ENCODE results near the gene GUCA2A.

Gene GUCA2A

DNA sequence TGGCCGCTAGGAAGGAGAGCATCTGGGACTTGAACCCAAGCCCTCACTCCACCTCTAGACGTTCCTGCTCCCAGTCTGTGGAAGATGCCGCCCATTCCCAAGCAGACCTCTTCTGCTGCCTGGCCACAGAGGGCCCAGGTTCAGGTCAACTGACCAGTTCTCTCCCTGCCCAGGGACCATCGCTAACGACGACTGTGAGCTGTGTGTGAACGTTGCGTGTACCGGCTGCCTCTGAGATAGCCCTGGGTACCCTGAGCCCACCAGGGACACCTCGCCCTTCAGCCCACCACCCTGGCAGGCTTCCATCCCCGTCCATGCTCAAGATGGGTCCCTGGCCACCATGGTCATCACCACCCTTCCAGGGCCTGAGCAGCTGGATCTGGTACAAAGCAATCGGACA lies 9.2 kb downstream of the GUCA2A start:
- DNase-seq (ENCODE audit: low spot score) = no peak
- H3K4me3 ChIP-seq (ENCODE audit: low read length in 2 of 2) = no peak overlapping the region
- peak overlapping the region; percentile 22 for H3K18ac ChIP-seq (ENCODE audit: low read length)
- H3K4me2 ChIP-seq (ENCODE audit: insufficient read depth, low read length, poor library complexity, severe bottlenecking) = no peak overlapping the region
- H3K23ac ChIP-seq (ENCODE audit: low read depth, low read length, poor library complexity) = no peak overlapping the region
- peaks cover 0 to 9% (median 0%) of the 10 kb centered on the region in 3 experiments for H3K27me3 ChIP-seq (ENCODE audit: control insufficient read depth in 3 of 3, insufficient read depth in 3 of 3, low read depth in 1 of 3, low read length in 3 of 3)
- no peak overlapping the region for H3K27ac ChIP-seq (replicated peaks; ENCODE audit: low read length)
- peaks cover 2% of the 10 kb centered on the region for H3K79me1 ChIP-seq (ENCODE audit: low read depth, low read length)
- H3K4ac ChIP-seq (ENCODE audit: low read length) = no peak overlapping the region
- peaks cover 0 to 2% of the 10 kb centered on the region in 2 donors for H3K9me3 ChIP-seq (replicated peaks in 1 of 2; ENCODE audit: control insufficient read depth in 2 of 2, insufficient read depth in 1 of 2, low read depth in 1 of 2, low read length in 2 of 2)
- peak overlapping the region; percentile 49 for H3K14ac ChIP-seq (ENCODE audit: low read length)
- no peaks in the 10 kb centered on the region for H3K36me3 ChIP-seq (replicated peaks in 1 of 2; ENCODE audit: control insufficient read depth in 2 of 2, insufficient read depth in 2 of 2, low read length in 2 of 2)
- H2BK15ac ChIP-seq (ENCODE audit: low read length) = no peak overlapping the region
- no CpG with 5 or more reads among the region's 12 CpGs for WGBS, 2 donors (ENCODE audit: extremely low coverage in 2 of 2, insufficient read length in 2 of 2, insufficient replicate concordance in 1 of 2)
- H3K9ac ChIP-seq (ENCODE audit: low read depth, low read length, poor library complexity) = no peak overlapping the region
- H4K91ac ChIP-seq (ENCODE audit: low read depth, low read length, poor library complexity) = no peak overlapping the region
- no peak overlapping the region for H2BK12ac ChIP-seq (ENCODE audit: low read length)
- H4K8ac ChIP-seq (ENCODE audit: low read depth, low read length) = no peak overlapping the region
- no peak overlapping the region for H2AFZ ChIP-seq (ENCODE audit: low read length)
- H2BK120ac ChIP-seq (ENCODE audit: low read depth, low read length) = no peak overlapping the region
- no peaks in the 10 kb centered on the region for H3K4me1 ChIP-seq (ENCODE audit: control insufficient read depth in 2 of 2, insufficient read depth in 1 of 2, low read depth in 1 of 2, low read length in 2 of 2)
- no peak overlapping the region for H2AK5ac ChIP-seq (ENCODE audit: low read depth, low read length)
- no peak overlapping the region for H2BK5ac ChIP-seq (ENCODE audit: low read length)

GRCh38 chr1:42154685-42155084 lies 9.9 kb downstream of the GUCA2A start:
- Histone ChIP-seq H3K27ac (replicated peaks; ENCODE audit: low read length) (no peak overlapping the region), H4K91ac (ENCODE audit: low read depth, low read length, poor library complexity) (no peak overlapping the region), H3K14ac (ENCODE audit: low read length) (no peak overlapping the region), H2BK15ac (ENCODE audit: low read length) (no peak overlapping the region), H2AK5ac (ENCODE audit: low read depth, low read length) (peak overlapping the region; percentile 77), H3K4ac (ENCODE audit: low read length) (no peak overlapping the region), H3K4me2 (ENCODE audit: insufficient read depth, low read length, poor library complexity, severe bottlenecking) (no peak overlapping the region), H3K36me3 (replicated peaks in 1 of 2; ENCODE audit: control insufficient read depth in 2 of 2, insufficient read depth in 2 of 2, low read length in 2 of 2) (no peaks in the 10 kb centered on the region), H3K9me3 (replicated peaks in 1 of 2; ENCODE audit: control insufficient read depth in 2 of 2, insufficient read depth in 1 of 2, low read depth in 1 of 2, low read length in 2 of 2) (peaks cover 0 to 2% of the 10 kb centered on the region in 2 donors), H2BK12ac (ENCODE audit: low read length) (no peak overlapping the region), H3K23ac (ENCODE audit: low read depth, low read length, poor library complexity) (peak overlapping the region; percentile 6), H2AFZ (ENCODE audit: low read length) (no peak overlapping the region), H3K4me3 (ENCODE audit: low read length in 2 of 2) (no peak overlapping the region), H3K27me3 (ENCODE audit: control insufficient read depth in 3 of 3, insufficient read depth in 3 of 3, low read depth in 1 of 3, low read length in 3 of 3) (peaks cover 0 to 9% (median 0%) of the 10 kb centered on the region in 3 experiments), H2BK120ac (ENCODE audit: low read depth, low read length) (no peak overlapping the region), H4K8ac (ENCODE audit: low read depth, low read length) (no peak overlapping the region), H2BK5ac (ENCODE audit: low read length) (no peak overlapping the region), H3K9ac (ENCODE audit: low read depth, low read length, poor library complexity) (peak overlapping the region; percentile 10), H3K18ac (ENCODE audit: low read length) (peak overlapping the region; percentile 69), H3K79me1 (ENCODE audit: low read depth, low read length) (peaks cover 2% of the 10 kb centered on the region), H3K4me1 (ENCODE audit: control insufficient read depth in 2 of 2, insufficient read depth in 1 of 2, low read depth in 1 of 2, low read length in 2 of 2) (no peaks in the 10 kb centered on the region)
- no peak for DNase-seq (ENCODE audit: low spot score)
- WGBS, 2 donors (ENCODE audit: extremely low coverage in 2 of 2, insufficient read length in 2 of 2, insufficient replicate concordance in 1 of 2) = no CpG with 5 or more reads among the region's 13 CpGs

- Histone ChIP-seq H3K18ac (ENCODE audit: low read length) (peak overlapping the region; percentile 65), H3K9me3 (replicated peaks in 1 of 2; ENCODE audit: control insufficient read depth in 2 of 2, insufficient read depth in 1 of 2, low read depth in 1 of 2, low read length in 2 of 2) (peaks cover 0 to 2% of the 10 kb centered on the region in 2 donors), H3K4me2 (ENCODE audit: insufficient read depth, low read length, poor library complexity, severe bottlenecking) (no peak overlapping the region), H2AFZ (ENCODE audit: low read length) (no peak overlapping the region), H3K4me1 (ENCODE audit: control insufficient read depth in 2 of 2, insufficient read depth in 1 of 2, low read depth in 1 of 2, low read length in 2 of 2) (no peaks in the 10 kb centered on the region), H4K91ac (ENCODE audit: low read depth, low read length, poor library complexity) (no peak overlapping the region), H2BK5ac (ENCODE audit: low read length) (peak overlapping the region; percentile 6), H3K23ac (ENCODE audit: low read depth, low read length, poor library complexity) (peak overlapping the region; percentile 17), H3K36me3 (replicated peaks in 1 of 2; ENCODE audit: control insufficient read depth in 2 of 2, insufficient read depth in 2 of 2, low read length in 2 of 2) (no peaks in the 10 kb centered on the region), H2BK15ac (ENCODE audit: low read length) (no peak overlapping the region), H2BK12ac (ENCODE audit: low read length) (no peak overlapping the region), H3K9ac (ENCODE audit: low read depth, low read length, poor library complexity) (no peak overlapping the region), H2AK5ac (ENCODE audit: low read depth, low read length) (no peak overlapping the region), H3K27me3 (ENCODE audit: control insufficient read depth in 3 of 3, insufficient read depth in 3 of 3, low read depth in 1 of 3, low read length in 3 of 3) (peaks cover 0 to 9% (median 0%) of the 10 kb centered on the region in 3 experiments), H3K4ac (ENCODE audit: low read length) (no peak overlapping the region), H2BK120ac (ENCODE audit: low read depth, low read length) (no peak overlapping the region), H3K14ac (ENCODE audit: low read length) (no peak overlapping the region), H3K79me1 (ENCODE audit: low read depth, low read length) (peaks cover 2% of the 10 kb centered on the region), H3K4me3 (ENCODE audit: low read length in 2 of 2) (no peak overlapping the region), H4K8ac (ENCODE audit: low read depth, low read length) (no peak overlapping the region), H3K27ac (replicated peaks; ENCODE audit: low read length) (no peak overlapping the region)
- no peak for DNase-seq (ENCODE audit: low spot score)
- WGBS, 2 donors (ENCODE audit: extremely low coverage in 2 of 2, insufficient read length in 2 of 2, insufficient replicate concordance in 1 of 2) = no CpG with 5 or more reads among the region's 6 CpGs
Observed at GRCh38 chr1:42153624-42154023, 10.9 kb downstream of the GUCA2A start.

DNA sequence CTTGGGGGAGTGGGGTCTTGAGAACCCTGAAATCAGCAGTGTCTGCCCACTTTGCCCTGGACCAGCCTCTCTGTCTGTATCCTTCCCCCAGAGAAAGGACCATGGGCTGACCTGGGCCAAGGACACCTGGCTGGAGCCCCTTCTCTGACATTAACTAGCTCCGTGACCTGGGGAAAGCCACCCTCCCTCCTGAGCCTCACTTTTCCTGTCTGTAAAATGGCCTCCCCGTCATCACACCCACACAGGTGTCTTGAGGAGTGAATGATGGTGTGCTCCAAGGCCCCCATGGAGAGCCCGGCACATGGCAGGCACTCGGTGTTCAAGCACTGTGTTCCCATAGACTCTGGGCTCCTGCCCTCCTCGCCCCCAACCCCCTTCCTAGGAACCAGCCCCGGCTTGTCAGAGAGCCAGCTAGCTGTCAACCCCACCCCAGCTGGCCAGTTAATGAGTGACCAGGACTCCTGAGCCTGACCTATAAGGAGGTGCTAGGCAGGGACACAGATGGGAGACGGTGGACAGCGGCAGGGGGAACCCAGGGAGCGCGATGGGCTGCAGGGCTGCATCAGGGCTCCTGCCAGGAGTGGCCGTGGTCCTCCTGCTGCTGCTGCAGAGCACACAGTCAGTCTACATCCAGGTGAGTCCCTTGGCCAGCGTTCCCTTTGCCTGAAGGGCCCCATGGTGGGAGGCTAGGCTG lies 11.5 kb downstream of the GUCA2A start, which contains the start of gene GUCA2B:
GUCA2B (plus strand) TSS at position 504 of the 694 bp plus-strand sequence; CDS start at position 545, 41 bp downstream.
- peaks cover 0 to 9% (median 0%) of the 10 kb centered on the region in 3 experiments for H3K27me3 ChIP-seq (ENCODE audit: control insufficient read depth in 3 of 3, insufficient read depth in 3 of 3, low read depth in 1 of 3, low read length in 3 of 3)
- H2BK5ac ChIP-seq (ENCODE audit: low read length) = peak within 1 kb of the TSS; percentile 6
- peak within 1 kb of the TSS; percentile 65 for H3K18ac ChIP-seq (ENCODE audit: low read length)
- no peak within 1 kb of the TSS for H4K8ac ChIP-seq (ENCODE audit: low read depth, low read length)
- no peak within 1 kb of the TSS for H3K4ac ChIP-seq (ENCODE audit: low read length)
- H3K4me3 ChIP-seq (ENCODE audit: low read length in 2 of 2) = no peak within 1 kb of the TSS
- H2BK12ac ChIP-seq (ENCODE audit: low read length) = no peak within 1 kb of the TSS
- no peak within 1 kb of the TSS for H2AK5ac ChIP-seq (ENCODE audit: low read depth, low read length)
- H3K9ac ChIP-seq (ENCODE audit: low read depth, low read length, poor library complexity) = peak within 1 kb of the TSS; percentile 1
- peak within 1 kb of the TSS; percentile 17 for H3K23ac ChIP-seq (ENCODE audit: low read depth, low read length, poor library complexity)
- no peak within 1 kb of the TSS for H3K27ac ChIP-seq (replicated peaks; ENCODE audit: low read length)
- H3K36me3 ChIP-seq (replicated peaks in 1 of 2; ENCODE audit: control insufficient read depth in 2 of 2, insufficient read depth in 2 of 2, low read length in 2 of 2) = no peaks in the 10 kb centered on the region
- H3K9me3 ChIP-seq (replicated peaks in 1 of 2; ENCODE audit: control insufficient read depth in 2 of 2, insufficient read depth in 1 of 2, low read depth in 1 of 2, low read length in 2 of 2) = peaks cover 0 to 2% of the 10 kb centered on the region in 2 donors
- no peak for DNase-seq (ENCODE audit: low spot score)
- H4K91ac ChIP-seq (ENCODE audit: low read depth, low read length, poor library complexity) = no peak within 1 kb of the TSS
- no peak within 1 kb of the TSS for H2AFZ ChIP-seq (ENCODE audit: low read length)
- no CpG with 5 or more reads among the region's 12 CpGs for WGBS, 2 donors (ENCODE audit: extremely low coverage in 2 of 2, insufficient read length in 2 of 2, insufficient replicate concordance in 1 of 2)
- peak within 1 kb of the TSS; percentile 58 for H3K14ac ChIP-seq (ENCODE audit: low read length)
- peaks cover 2% of the 10 kb centered on the region for H3K79me1 ChIP-seq (ENCODE audit: low read depth, low read length)
- H3K4me1 ChIP-seq (ENCODE audit: control insufficient read depth in 2 of 2, insufficient read depth in 1 of 2, low read depth in 1 of 2, low read length in 2 of 2) = no peaks in the 10 kb centered on the region
- peak within 1 kb of the TSS; percentile 45 for H2BK15ac ChIP-seq (ENCODE audit: low read length)
- no peak within 1 kb of the TSS for H3K4me2 ChIP-seq (ENCODE audit: insufficient read depth, low read length, poor library complexity, severe bottlenecking)
- no peak within 1 kb of the TSS for H2BK120ac ChIP-seq (ENCODE audit: low read depth, low read length)
